Upper lobe of left lung (tissue), 6 donors: ENCODE measurements around the gene FGF13. TPM values are rescaled to one million over a fixed set of nuclear protein-coding genes. Genes with fewer than 3 reads are reported as not detected.

Experiments
- ATAC-seq, 2 donors: fragments of 200-7000 bp; cut with Tn5 transposase; one replicate each; pipeline ENCODE4 v1.9.1; 2022; ENCODE audit warnings: mild to moderate bottlenecking in 2 of 2, moderate library complexity in 2 of 2; ENCODE audit not compliant: low FRiP score in 2 of 2
- DNase-seq, 2 donors: peaks; one replicate each; pipeline ENCODE4 v3.0.0-alpha.2; 2019 to 2020
- H3K27ac ChIP-seq, 4 donors: fragments of 200-600 bp; sonication (generic); one replicate each; pipeline ENCODE4 v1.5.1; 2016 to 2019
- H3K27me3 ChIP-seq, 4 donors: fragments of 200-600 bp; sonication (generic); one replicate each; pipeline ENCODE4 v1.5.1; 2017 to 2019
- H3K36me3 ChIP-seq, 4 donors: fragments of 200-600 bp; sonication (generic); one replicate each; pipeline ENCODE4 v1.5.1; 2016 to 2019
- H3K4me1 ChIP-seq, 4 donors: fragments of 200-600 bp; sonication (generic); one replicate each; pipeline ENCODE4 v1.5.1; 2018 to 2019
- H3K4me3 ChIP-seq, 4 donors: fragments of 200-600 bp; sonication (generic); one replicate each; pipeline ENCODE4 v1.5.1; 2017 to 2019; ENCODE audit warnings: mild to moderate bottlenecking in 2 of 4, moderate library complexity in 1 of 4
- H3K9me3 ChIP-seq, 4 donors: fragments of 200-600 bp; sonication (generic); one replicate each; pipeline ENCODE4 v1.5.1; 2018 to 2019
- EP300 ChIP-seq, 4 donors: sonication (generic); formaldehyde crosslinking; IDR thresholded peaks; one replicate each; pipeline ENCODE4 v1.5.1; 2017; ENCODE audit warnings: antibody characterized with exemption in 4 of 4, control low read depth in 2 of 4
- POLR2A ChIP-seq, 4 donors: fragments of 450-650 bp; IDR thresholded peaks; one replicate each; pipeline ENCODE4 v1.5.1; 2016 to 2017; ENCODE audit warnings: antibody characterized with exemption in 4 of 4, mild to moderate bottlenecking in 2 of 4
- POLR2AphosphoS5 ChIP-seq, 2 donors: sonication (generic); formaldehyde crosslinking; IDR thresholded peaks; one replicate each; pipeline ENCODE4 v1.5.1; 2017; ENCODE audit warnings: antibody characterized with exemption in 2 of 2
- WGBS, 2 donors: methylation state at CpG; one replicate each; pipeline ENCODE4 v1.1.5; 2017 to 2018; 5-methylcytosine and 5-hydroxymethylcytosine counted together
- total RNA-seq, 6 donors: library from RNA; depleted of rRNA in 4 of 6; stranded (reverse); fragments of >200 nt in 4 of 6; gene quantifications; one replicate each; pipeline versions ENCODE4 v1.1.0 to v1.2.1, GENCODE V29; 2016 to 2021
- TF ChIP-seq, protein P1 (sequence below), 6 experiments: fragments of 450-650 bp in 4 of 6; fragments of 200-600 bp in 2 of 6; sonication (generic) in 2 of 6; IDR thresholded peaks; one replicate each; pipeline ENCODE4 v1.5.1; 2016 to 2019; ENCODE audit warnings: antibody characterized with exemption in 6 of 6
- donor health status: DM: no; HTN: no; CAD: no; lungs with moderate emphysema.
- donor health status: DM: no; HTN: yes; CAD: no; lungs with severe emphysema.

Gene FGF13
- total RNA-seq, 6 donors from 2014 or later: 0.22 to 2.5 (median 1.6) TPM

DNA sequence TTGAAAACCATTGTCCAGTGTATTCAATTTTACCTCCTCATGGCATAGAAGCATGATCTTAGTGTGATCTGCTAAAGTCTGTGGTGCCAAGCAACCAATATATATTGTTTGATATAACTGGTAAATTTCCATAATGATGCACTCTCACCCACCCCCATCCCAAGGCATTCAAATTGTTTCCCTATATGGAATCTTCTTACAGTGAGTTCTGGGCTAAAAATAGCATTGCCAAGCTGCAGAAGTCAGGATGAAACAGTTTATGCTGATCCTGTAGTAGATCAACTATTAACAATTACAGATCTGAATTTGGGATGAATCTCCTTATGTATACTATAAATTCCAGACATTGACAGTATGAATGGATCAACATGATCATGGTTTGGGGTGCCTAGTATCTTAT lies 20.9 kb downstream of the FGF13 start:
- no peaks in the 10 kb centered on the region for H3K27me3 ChIP-seq
- TF ChIP-seq POLR2A (IDR thresholded peaks at IDR 0.05) (no peak), EP300 (IDR thresholded peaks at IDR 0.05) (no peak), POLR2AphosphoS5 (IDR thresholded peaks at IDR 0.05) (no peak)
- TF ChIP-seq, protein P1, sequence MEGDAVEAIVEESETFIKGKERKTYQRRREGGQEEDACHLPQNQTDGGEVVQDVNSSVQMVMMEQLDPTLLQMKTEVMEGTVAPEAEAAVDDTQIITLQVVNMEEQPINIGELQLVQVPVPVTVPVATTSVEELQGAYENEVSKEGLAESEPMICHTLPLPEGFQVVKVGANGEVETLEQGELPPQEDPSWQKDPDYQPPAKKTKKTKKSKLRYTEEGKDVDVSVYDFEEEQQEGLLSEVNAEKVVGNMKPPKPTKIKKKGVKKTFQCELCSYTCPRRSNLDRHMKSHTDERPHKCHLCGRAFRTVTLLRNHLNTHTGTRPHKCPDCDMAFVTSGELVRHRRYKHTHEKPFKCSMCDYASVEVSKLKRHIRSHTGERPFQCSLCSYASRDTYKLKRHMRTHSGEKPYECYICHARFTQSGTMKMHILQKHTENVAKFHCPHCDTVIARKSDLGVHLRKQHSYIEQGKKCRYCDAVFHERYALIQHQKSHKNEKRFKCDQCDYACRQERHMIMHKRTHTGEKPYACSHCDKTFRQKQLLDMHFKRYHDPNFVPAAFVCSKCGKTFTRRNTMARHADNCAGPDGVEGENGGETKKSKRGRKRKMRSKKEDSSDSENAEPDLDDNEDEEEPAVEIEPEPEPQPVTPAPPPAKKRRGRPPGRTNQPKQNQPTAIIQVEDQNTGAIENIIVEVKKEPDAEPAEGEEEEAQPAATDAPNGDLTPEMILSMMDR (IDR thresholded peaks at IDR 0.05): no peak
- no peak overlapping the region for H3K27ac ChIP-seq
- H3K36me3 ChIP-seq: no peaks in the 10 kb centered on the region
- H3K9me3 ChIP-seq: no peaks in the 10 kb centered on the region
- H3K4me1 ChIP-seq: no peaks in the 10 kb centered on the region
- no peak for ATAC-seq
- no peak overlapping the region for H3K4me3 ChIP-seq
- DNase-seq: no peak

DNA sequence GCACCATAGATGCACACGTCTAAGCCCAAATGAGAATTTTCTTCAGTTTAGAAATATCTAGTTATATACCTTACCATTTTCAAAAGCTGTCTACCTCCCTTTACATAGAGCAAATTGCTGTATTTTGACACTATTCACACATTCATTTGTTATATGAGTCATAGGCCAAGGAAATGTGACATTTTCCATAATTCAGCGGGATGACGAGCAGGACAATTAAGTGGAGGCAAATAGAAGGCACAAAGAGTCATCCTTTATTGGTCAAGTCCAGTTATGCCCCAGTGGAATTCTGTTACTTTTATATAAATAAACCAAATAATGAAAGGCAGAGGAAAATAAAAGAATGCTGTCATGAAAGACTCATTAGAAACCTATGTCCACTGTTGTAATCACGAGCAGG lies 27.9 kb downstream of the FGF13 start:
- ATAC-seq: no peak
- H3K27ac ChIP-seq: no peak overlapping the region
- TF ChIP-seq, protein P1 (IDR thresholded peaks at IDR 0.05): no peak
- TF ChIP-seq POLR2AphosphoS5 (IDR thresholded peaks at IDR 0.05) (no peak), EP300 (IDR thresholded peaks at IDR 0.05) (no peak), POLR2A (IDR thresholded peaks at IDR 0.05) (no peak)
- H3K4me1 ChIP-seq: no peaks in the 10 kb centered on the region
- no peaks in the 10 kb centered on the region for H3K27me3 ChIP-seq
- WGBS, 2 donors: 75% methylated on average over 4 of the region's 4 CpGs
- H3K36me3 ChIP-seq: no peaks in the 10 kb centered on the region
- DNase-seq: no peak
- no peak overlapping the region for H3K4me3 ChIP-seq
- H3K9me3 ChIP-seq: no peaks in the 10 kb centered on the region

DNA sequence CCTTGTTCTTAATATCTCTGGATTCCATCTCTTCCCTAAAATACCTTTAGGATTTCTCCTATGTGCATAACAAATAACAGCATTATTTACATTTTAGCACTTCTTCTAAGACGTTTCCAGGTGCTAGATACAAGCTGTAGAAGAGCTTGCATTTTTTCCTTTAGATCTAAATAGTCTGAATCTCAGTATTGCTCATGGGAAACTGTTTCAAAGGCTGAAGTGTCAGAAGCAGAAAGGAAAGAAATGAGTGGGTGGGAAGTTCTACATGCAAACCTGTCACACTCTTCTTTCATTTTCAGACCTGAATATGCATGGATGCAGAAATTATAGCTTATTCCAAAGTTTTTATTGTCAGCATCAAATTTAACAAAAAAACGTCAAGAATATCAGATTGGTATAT lies 41.8 kb downstream of the FGF13 start:
- TF ChIP-seq, protein P1 (IDR thresholded peaks at IDR 0.05): no peak
- TF ChIP-seq EP300 (IDR thresholded peaks at IDR 0.05) (no peak), POLR2AphosphoS5 (IDR thresholded peaks at IDR 0.05) (no peak), POLR2A (IDR thresholded peaks at IDR 0.05) (no peak)
- Histone ChIP-seq H3K27me3 (no peaks in the 10 kb centered on the region), H3K9me3 (no peaks in the 10 kb centered on the region), H3K36me3 (no peaks in the 10 kb centered on the region), H3K4me1 (no peaks in the 10 kb centered on the region), H3K4me3 (no peak overlapping the region), H3K27ac (no peak overlapping the region)
- no peak for DNase-seq
- ATAC-seq: no peak
- WGBS, 2 donors: 20 to 42% methylated on average over 2 of the region's 2 CpGs

DNA sequence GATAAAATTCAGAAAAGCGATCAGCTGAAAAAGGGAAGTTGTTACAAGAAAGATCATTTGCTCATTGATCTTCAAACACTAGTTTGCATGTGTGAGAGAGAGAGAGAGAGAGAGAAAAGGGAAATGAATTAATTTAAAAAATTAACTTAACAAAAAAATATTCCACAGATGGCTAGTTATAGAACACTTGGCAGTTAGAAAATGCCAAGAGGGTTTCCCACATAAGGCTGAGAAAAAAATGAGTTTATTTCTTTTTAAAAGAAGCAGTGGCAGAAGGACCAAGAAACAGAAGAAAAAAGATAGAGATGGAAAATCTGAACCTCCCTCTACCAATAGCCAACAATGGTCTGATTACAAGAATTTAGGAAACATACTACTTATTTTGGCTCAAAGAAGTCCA lies 47.1 kb downstream of the FGF13 start:
- Histone ChIP-seq H3K27ac (no peak overlapping the region), H3K4me3 (no peak overlapping the region), H3K4me1 (no peaks in the 10 kb centered on the region), H3K36me3 (no peaks in the 10 kb centered on the region), H3K9me3 (no peaks in the 10 kb centered on the region), H3K27me3 (no peaks in the 10 kb centered on the region)
- 75 to 79% methylated on average over 1 of the region's 1 CpG for WGBS, 2 donors
- DNase-seq: no peak
- ATAC-seq: no peak
- TF ChIP-seq, protein P1 (IDR thresholded peaks at IDR 0.05): no peak
- TF ChIP-seq EP300 (IDR thresholded peaks at IDR 0.05) (no peak), POLR2AphosphoS5 (IDR thresholded peaks at IDR 0.05) (no peak), POLR2A (IDR thresholded peaks at IDR 0.05) (no peak)

DNA sequence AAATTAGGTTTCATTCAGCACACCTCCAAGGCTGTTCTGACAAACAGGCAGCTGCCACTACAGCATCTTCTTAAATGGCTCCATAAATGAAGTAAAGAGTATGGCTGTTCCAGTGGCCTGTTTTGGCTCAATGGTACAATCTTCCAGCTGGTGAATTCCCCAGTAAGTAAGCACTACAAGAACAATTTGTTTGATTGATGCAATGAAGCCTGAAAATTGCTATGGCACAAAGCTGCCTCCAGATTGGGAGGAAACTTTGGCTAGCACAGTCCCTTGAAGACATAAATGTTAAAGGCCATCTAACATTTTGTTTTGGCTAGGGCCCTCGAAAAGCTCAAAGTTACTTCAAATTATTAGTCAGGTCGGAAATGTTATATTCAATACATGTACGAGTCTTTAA lies 47.5 kb downstream of the FGF13 start:
- H3K27me3 ChIP-seq: no peaks in the 10 kb centered on the region
- DNase-seq: no peak
- H3K4me3 ChIP-seq: no peak overlapping the region
- no peaks in the 10 kb centered on the region for H3K4me1 ChIP-seq
- H3K27ac ChIP-seq: no peak overlapping the region
- TF ChIP-seq POLR2AphosphoS5 (IDR thresholded peaks at IDR 0.05): no peak
- TF ChIP-seq, protein P1 (IDR thresholded peaks at IDR 0.05): no peak
- no peak for TF ChIP-seq EP300 (IDR thresholded peaks at IDR 0.05)
- no peak for TF ChIP-seq POLR2A (IDR thresholded peaks at IDR 0.05)
- no peaks in the 10 kb centered on the region for H3K36me3 ChIP-seq
- H3K9me3 ChIP-seq: no peaks in the 10 kb centered on the region
- ATAC-seq: no peak
- WGBS, 2 donors: 81 to 82% methylated on average over 3 of the region's 3 CpGs
